ENCODE data around the gene MPDU1.

Gene MPDU1

DNA sequence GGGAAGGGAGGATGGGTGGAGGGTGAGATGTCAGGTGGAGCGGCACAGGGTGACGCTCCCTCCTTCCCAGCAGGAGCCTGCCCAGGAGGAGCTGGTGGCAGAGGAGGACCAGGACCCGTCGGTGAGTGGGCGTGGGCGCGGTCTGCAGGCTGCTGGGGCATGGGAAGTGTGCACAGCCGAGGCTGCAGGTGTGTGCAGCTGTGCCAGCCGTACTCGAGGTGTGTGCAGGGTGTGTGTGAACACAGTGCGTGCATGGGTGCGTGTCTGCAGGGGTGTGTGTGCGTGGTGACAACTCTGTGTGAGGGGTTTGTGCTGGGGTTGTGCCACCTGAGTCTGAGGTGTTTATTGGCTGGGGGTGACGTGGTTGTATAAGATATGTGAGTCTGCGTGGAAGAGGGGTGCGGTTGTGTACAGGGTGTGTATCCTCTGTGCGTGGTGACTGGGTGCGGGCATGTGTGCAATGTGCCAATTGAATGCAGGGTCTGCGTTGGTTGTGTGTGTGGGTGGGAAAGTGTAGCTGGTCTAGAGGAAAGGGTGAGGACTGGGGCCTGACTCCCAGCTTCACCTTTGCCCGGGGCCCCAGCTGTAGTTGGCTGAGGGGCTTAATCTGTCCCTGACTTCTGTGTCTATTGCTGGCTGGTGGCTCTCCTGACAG is 34.1 kb upstream of the MPDU1 start:
- Histone ChIP-seq H4K8ac (ENCODE audit: low read depth, low read length) (peak overlapping the region; percentile 96), H2BK12ac (ENCODE audit: low read length) (no peak overlapping the region), H2AK5ac (ENCODE audit: low read depth, low read length) (peak overlapping the region; percentile 98), H3K36me3 (replicated peaks in 1 of 2; ENCODE audit: control insufficient read depth in 2 of 2, insufficient read depth in 2 of 2, low read length in 2 of 2) (no peaks in the 10 kb centered on the region), H4K91ac (ENCODE audit: low read depth, low read length, poor library complexity) (peak overlapping the region; percentile 85), H3K79me1 (ENCODE audit: low read depth, low read length) (peaks cover 3% of the 10 kb centered on the region), H3K23ac (ENCODE audit: low read depth, low read length, poor library complexity) (peak overlapping the region; percentile 96), H3K9ac (ENCODE audit: low read depth, low read length, poor library complexity) (peak overlapping the region; percentile 91), H3K14ac (ENCODE audit: low read length) (peak overlapping the region; percentile 82), H2BK5ac (ENCODE audit: low read length) (peak overlapping the region; percentile 53), H3K4me2 (ENCODE audit: insufficient read depth, low read length, poor library complexity, severe bottlenecking) (no peak overlapping the region), H2BK120ac (ENCODE audit: low read depth, low read length) (peak overlapping the region; percentile 61), H3K4me1 (ENCODE audit: control insufficient read depth in 2 of 2, insufficient read depth in 1 of 2, low read depth in 1 of 2, low read length in 2 of 2) (peaks cover 4 to 6% of the 10 kb centered on the region in 2 donors), H3K9me3 (replicated peaks in 1 of 2; ENCODE audit: control insufficient read depth in 2 of 2, insufficient read depth in 1 of 2, low read depth in 1 of 2, low read length in 2 of 2) (no peaks in the 10 kb centered on the region), H2BK15ac (ENCODE audit: low read length) (peak overlapping the region; percentile 98), H3K27me3 (ENCODE audit: control insufficient read depth in 3 of 3, insufficient read depth in 3 of 3, low read depth in 1 of 3, low read length in 3 of 3) (peaks cover 0 to 38% (median 10%) of the 10 kb centered on the region in 3 experiments), H3K27ac (replicated peaks; ENCODE audit: low read length) (no peak overlapping the region), H3K18ac (ENCODE audit: low read length) (peak overlapping the region; percentile 96), H3K4ac (ENCODE audit: low read length) (peak overlapping the region; percentile 66), H2AFZ (ENCODE audit: low read length) (peak overlapping the region; percentile 97), H3K4me3 (ENCODE audit: low read length in 2 of 2) (peak overlapping the region in 1 of 2 donors; percentile 54)
- WGBS, 2 donors (ENCODE audit: extremely low coverage in 2 of 2, insufficient read length in 2 of 2, insufficient replicate concordance in 1 of 2) = no CpG with 5 or more reads among the region's 20 CpGs
- no peak for DNase-seq (ENCODE audit: low spot score)

DNA sequence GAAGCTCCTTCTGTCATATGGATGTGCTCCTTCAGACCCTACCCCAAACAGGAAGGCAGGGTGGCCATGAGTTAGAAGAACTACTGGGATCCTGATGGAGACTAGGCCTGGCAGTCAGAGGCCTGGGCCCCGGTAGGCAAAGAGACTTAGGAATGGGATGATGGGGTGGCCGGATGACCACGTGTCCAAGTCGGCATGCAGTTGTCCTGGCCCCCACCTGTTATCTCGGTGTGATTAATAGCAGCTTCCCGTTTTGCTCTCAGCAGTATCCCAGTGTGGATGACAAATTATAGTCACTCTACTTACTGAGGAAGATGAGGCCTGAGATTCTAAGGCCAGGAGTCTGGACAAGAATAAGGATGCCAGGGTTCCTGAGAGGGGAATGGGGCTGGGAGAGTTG is 33.3 kb upstream of the MPDU1 start:
- H2BK120ac ChIP-seq (ENCODE audit: low read depth, low read length) = no peak overlapping the region
- H3K27me3 ChIP-seq (ENCODE audit: control insufficient read depth in 3 of 3, insufficient read depth in 3 of 3, low read depth in 1 of 3, low read length in 3 of 3) = peaks cover 0 to 34% (median 10%) of the 10 kb centered on the region in 3 experiments
- H3K27ac ChIP-seq (replicated peaks; ENCODE audit: low read length) = no peak overlapping the region
- H3K4me3 ChIP-seq (ENCODE audit: low read length in 2 of 2) = no peak overlapping the region
- no peak overlapping the region for H2BK12ac ChIP-seq (ENCODE audit: low read length)
- no peak overlapping the region for H3K4ac ChIP-seq (ENCODE audit: low read length)
- H4K91ac ChIP-seq (ENCODE audit: low read depth, low read length, poor library complexity) = no peak overlapping the region
- WGBS, 2 donors (ENCODE audit: extremely low coverage in 2 of 2, insufficient read length in 2 of 2, insufficient replicate concordance in 1 of 2) = no CpG with 5 or more reads among the region's 6 CpGs
- no peak overlapping the region for H3K4me2 ChIP-seq (ENCODE audit: insufficient read depth, low read length, poor library complexity, severe bottlenecking)
- no peak for DNase-seq (ENCODE audit: low spot score)
- no peak overlapping the region for H2AFZ ChIP-seq (ENCODE audit: low read length)
- H3K9ac ChIP-seq (ENCODE audit: low read depth, low read length, poor library complexity) = no peak overlapping the region
- peaks cover 4 to 6% of the 10 kb centered on the region in 2 donors for H3K4me1 ChIP-seq (ENCODE audit: control insufficient read depth in 2 of 2, insufficient read depth in 1 of 2, low read depth in 1 of 2, low read length in 2 of 2)
- H2BK15ac ChIP-seq (ENCODE audit: low read length) = no peak overlapping the region
- H3K14ac ChIP-seq (ENCODE audit: low read length) = no peak overlapping the region
- no peak overlapping the region for H3K23ac ChIP-seq (ENCODE audit: low read depth, low read length, poor library complexity)
- no peak overlapping the region for H2AK5ac ChIP-seq (ENCODE audit: low read depth, low read length)
- no peaks in the 10 kb centered on the region for H3K36me3 ChIP-seq (replicated peaks in 1 of 2; ENCODE audit: control insufficient read depth in 2 of 2, insufficient read depth in 2 of 2, low read length in 2 of 2)
- H3K9me3 ChIP-seq (replicated peaks in 1 of 2; ENCODE audit: control insufficient read depth in 2 of 2, insufficient read depth in 1 of 2, low read depth in 1 of 2, low read length in 2 of 2) = no peaks in the 10 kb centered on the region
- H4K8ac ChIP-seq (ENCODE audit: low read depth, low read length) = no peak overlapping the region
- H3K18ac ChIP-seq (ENCODE audit: low read length) = no peak overlapping the region
- peaks cover 3% of the 10 kb centered on the region for H3K79me1 ChIP-seq (ENCODE audit: low read depth, low read length)
- peak overlapping the region; percentile 26 for H2BK5ac ChIP-seq (ENCODE audit: low read length)

DNA sequence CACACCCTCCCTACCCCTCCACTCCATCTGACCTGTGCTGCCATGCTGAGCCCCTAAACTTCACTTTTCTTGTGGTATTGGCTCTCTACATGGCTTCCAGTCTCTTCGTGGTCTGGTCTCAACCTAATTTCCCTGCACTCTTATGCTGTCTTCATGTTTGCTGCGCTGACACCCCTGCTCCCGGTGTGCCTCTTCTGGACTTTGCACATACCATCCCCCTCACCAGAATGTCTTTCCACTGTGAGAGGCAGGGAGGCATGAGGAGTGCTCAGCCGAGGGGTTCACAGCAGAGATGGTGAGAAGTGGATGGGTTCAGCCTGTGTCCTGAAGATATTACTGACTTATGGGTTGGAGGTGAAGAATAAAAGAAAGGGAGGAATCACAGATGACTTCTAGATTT is 32.3 kb upstream of the MPDU1 start:
- Histone ChIP-seq H2BK5ac (ENCODE audit: low read length) (no peak overlapping the region), H4K8ac (ENCODE audit: low read depth, low read length) (peak overlapping the region; percentile 92), H3K27me3 (ENCODE audit: control insufficient read depth in 3 of 3, insufficient read depth in 3 of 3, low read depth in 1 of 3, low read length in 3 of 3) (peaks cover 0 to 34% (median 10%) of the 10 kb centered on the region in 3 experiments), H3K36me3 (replicated peaks in 1 of 2; ENCODE audit: control insufficient read depth in 2 of 2, insufficient read depth in 2 of 2, low read length in 2 of 2) (no peaks in the 10 kb centered on the region), H3K4ac (ENCODE audit: low read length) (no peak overlapping the region), H2AFZ (ENCODE audit: low read length) (no peak overlapping the region), H3K18ac (ENCODE audit: low read length) (no peak overlapping the region), H2BK15ac (ENCODE audit: low read length) (no peak overlapping the region), H2BK120ac (ENCODE audit: low read depth, low read length) (no peak overlapping the region), H3K23ac (ENCODE audit: low read depth, low read length, poor library complexity) (no peak overlapping the region), H4K91ac (ENCODE audit: low read depth, low read length, poor library complexity) (no peak overlapping the region), H3K4me1 (ENCODE audit: control insufficient read depth in 2 of 2, insufficient read depth in 1 of 2, low read depth in 1 of 2, low read length in 2 of 2) (peaks cover 4 to 6% of the 10 kb centered on the region in 2 donors), H2BK12ac (ENCODE audit: low read length) (no peak overlapping the region), H3K4me2 (ENCODE audit: insufficient read depth, low read length, poor library complexity, severe bottlenecking) (no peak overlapping the region), H3K9ac (ENCODE audit: low read depth, low read length, poor library complexity) (no peak overlapping the region), H3K4me3 (ENCODE audit: low read length in 2 of 2) (no peak overlapping the region), H3K14ac (ENCODE audit: low read length) (no peak overlapping the region), H3K9me3 (replicated peaks in 1 of 2; ENCODE audit: control insufficient read depth in 2 of 2, insufficient read depth in 1 of 2, low read depth in 1 of 2, low read length in 2 of 2) (no peaks in the 10 kb centered on the region), H3K27ac (replicated peaks; ENCODE audit: low read length) (no peak overlapping the region), H2AK5ac (ENCODE audit: low read depth, low read length) (no peak overlapping the region), H3K79me1 (ENCODE audit: low read depth, low read length) (peaks cover 3% of the 10 kb centered on the region)
- no peak for DNase-seq (ENCODE audit: low spot score)
- no CpG with 5 or more reads among the region's 4 CpGs for WGBS, 2 donors (ENCODE audit: extremely low coverage in 2 of 2, insufficient read length in 2 of 2, insufficient replicate concordance in 1 of 2)

DNA sequence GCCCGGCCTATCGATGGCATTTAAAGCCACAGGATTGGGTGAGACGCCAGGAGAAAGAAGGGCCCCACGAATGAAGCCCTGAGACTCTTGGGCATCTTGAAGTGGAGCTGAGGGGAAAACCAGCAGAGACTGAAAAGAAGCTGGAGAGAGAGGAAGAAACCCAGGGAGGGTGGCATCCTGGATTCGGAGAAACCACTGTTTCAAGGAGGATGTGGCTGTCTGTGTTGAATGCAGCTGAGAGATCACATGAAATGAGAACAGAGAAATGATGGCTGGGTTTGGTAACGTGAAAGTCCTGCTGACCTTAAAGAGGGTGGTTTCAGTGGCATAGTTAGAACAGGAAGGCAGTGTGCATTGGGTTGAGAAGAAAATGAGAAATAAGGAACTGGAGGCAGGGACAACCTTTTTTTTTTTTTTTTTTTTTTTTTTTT is 31.0 kb upstream of the MPDU1 start:
- no peak for DNase-seq (ENCODE audit: low spot score)
- no peak overlapping the region for H3K4me3 ChIP-seq (ENCODE audit: low read length in 2 of 2)
- no peak overlapping the region for H4K91ac ChIP-seq (ENCODE audit: low read depth, low read length, poor library complexity)
- H3K4me2 ChIP-seq (ENCODE audit: insufficient read depth, low read length, poor library complexity, severe bottlenecking) = no peak overlapping the region
- no peak overlapping the region for H2BK5ac ChIP-seq (ENCODE audit: low read length)
- H3K79me1 ChIP-seq (ENCODE audit: low read depth, low read length) = peaks cover 4% of the 10 kb centered on the region
- no peak overlapping the region for H2AK5ac ChIP-seq (ENCODE audit: low read depth, low read length)
- no peak overlapping the region for H2BK15ac ChIP-seq (ENCODE audit: low read length)
- H3K4ac ChIP-seq (ENCODE audit: low read length) = no peak overlapping the region
- H3K18ac ChIP-seq (ENCODE audit: low read length) = no peak overlapping the region
- no peak overlapping the region for H4K8ac ChIP-seq (ENCODE audit: low read depth, low read length)
- no peak overlapping the region for H3K23ac ChIP-seq (ENCODE audit: low read depth, low read length, poor library complexity)
- no peaks in the 10 kb centered on the region for H3K9me3 ChIP-seq (replicated peaks in 1 of 2; ENCODE audit: control insufficient read depth in 2 of 2, insufficient read depth in 1 of 2, low read depth in 1 of 2, low read length in 2 of 2)
- no CpG with 5 or more reads among the region's 6 CpGs for WGBS, 2 donors (ENCODE audit: extremely low coverage in 2 of 2, insufficient read length in 2 of 2, insufficient replicate concordance in 1 of 2)
- H3K14ac ChIP-seq (ENCODE audit: low read length) = no peak overlapping the region
- H2AFZ ChIP-seq (ENCODE audit: low read length) = no peak overlapping the region
- peaks cover 5 to 9% of the 10 kb centered on the region in 2 donors for H3K4me1 ChIP-seq (ENCODE audit: control insufficient read depth in 2 of 2, insufficient read depth in 1 of 2, low read depth in 1 of 2, low read length in 2 of 2)
- no peaks in the 10 kb centered on the region for H3K36me3 ChIP-seq (replicated peaks in 1 of 2; ENCODE audit: control insufficient read depth in 2 of 2, insufficient read depth in 2 of 2, low read length in 2 of 2)
- peaks cover 0 to 34% (median 10%) of the 10 kb centered on the region in 3 experiments for H3K27me3 ChIP-seq (ENCODE audit: control insufficient read depth in 3 of 3, insufficient read depth in 3 of 3, low read depth in 1 of 3, low read length in 3 of 3)
- H2BK12ac ChIP-seq (ENCODE audit: low read length) = no peak overlapping the region
- H3K27ac ChIP-seq (replicated peaks; ENCODE audit: low read length) = no peak overlapping the region
- no peak overlapping the region for H2BK120ac ChIP-seq (ENCODE audit: low read depth, low read length)
- no peak overlapping the region for H3K9ac ChIP-seq (ENCODE audit: low read depth, low read length, poor library complexity)

Data from neuronal stem cell (in vitro differentiated cells).